HG03342 (cell line): Measurements from ENCODE around the gene ZCCHC3.
A peak's percentile ranks its signal among the peaks of the same experiment; 100 is the strongest.
"Not testable (repeated sequence)": the region's sequence is repeated elsewhere in the genome, so short reads cannot be mapped to it uniquely, and the experiment has no call there.

Experiments
- ATAC-seq: cut with Tn5 transposase; IDR thresholded peaks from one replicate; pipeline ENCODE4 v1.9.1; 2021; ENCODE audit warnings: mild to moderate bottlenecking, moderate library complexity; ENCODE audit not compliant: unreplicated experiment

The ZCCHC3 gene

DNA sequence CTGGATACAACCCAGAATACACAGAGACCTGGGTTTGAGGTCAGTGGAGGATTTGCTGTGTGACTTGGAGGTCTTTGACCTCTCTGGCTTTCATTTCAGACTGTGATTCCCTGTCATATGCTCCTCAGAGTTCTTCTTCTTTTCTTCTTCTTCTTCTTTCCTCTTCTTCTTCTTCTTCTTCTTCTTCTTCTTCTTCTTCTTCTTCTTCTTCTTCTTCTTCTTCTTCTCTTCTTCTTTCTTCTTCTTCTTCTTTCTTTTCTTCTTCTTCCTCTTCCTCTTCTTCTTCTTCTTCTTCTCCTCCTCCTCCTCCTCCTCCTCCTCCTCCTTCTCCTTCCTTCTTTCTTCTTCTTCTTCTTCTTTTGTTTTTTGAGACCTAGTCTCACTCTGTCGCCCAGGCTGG, 38.7 kb downstream of the ZCCHC3 start:
- not testable (repeated sequence) for ATAC-seq

DNA sequence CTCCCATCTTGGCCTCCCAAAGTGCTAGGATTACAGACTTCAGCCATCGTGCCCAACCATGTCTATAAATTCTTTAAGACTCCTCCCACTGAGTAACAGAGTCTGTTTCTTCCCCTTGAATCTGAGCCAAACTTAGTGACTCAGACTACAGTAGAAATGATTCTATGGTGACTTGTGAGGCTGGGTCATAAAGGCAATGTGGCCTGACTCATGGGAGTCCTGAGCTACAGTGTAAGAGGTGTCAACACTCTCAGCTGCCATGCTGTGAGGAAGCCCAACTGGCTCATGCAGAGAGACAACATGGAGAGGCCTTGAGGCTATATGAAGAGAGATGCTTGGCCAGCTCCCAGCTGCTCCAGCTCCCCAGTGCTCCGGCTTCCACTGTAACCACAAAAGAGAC, 44.3 kb downstream of the ZCCHC3 start:
- ATAC-seq: no peak

DNA sequence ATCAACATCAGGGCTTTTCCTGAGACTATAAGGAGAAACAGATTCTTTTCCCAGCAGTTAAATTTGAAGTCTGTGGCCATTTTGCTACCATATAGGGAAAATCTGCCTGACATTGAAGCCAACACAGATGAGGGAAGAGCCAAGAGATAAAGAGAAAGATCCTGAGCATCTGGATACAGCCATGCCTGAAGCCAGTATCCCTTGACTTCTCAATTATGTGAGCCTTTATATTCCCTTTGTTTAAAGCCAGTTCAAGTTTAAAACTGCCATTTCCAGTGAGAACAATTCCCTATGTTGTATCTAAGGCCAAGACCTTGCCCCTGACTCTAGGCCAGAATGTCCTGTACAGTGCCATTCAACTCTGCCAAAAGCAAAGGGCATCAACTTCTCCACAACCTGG, 45.7 kb downstream of the ZCCHC3 start:
- no peak for ATAC-seq

DNA sequence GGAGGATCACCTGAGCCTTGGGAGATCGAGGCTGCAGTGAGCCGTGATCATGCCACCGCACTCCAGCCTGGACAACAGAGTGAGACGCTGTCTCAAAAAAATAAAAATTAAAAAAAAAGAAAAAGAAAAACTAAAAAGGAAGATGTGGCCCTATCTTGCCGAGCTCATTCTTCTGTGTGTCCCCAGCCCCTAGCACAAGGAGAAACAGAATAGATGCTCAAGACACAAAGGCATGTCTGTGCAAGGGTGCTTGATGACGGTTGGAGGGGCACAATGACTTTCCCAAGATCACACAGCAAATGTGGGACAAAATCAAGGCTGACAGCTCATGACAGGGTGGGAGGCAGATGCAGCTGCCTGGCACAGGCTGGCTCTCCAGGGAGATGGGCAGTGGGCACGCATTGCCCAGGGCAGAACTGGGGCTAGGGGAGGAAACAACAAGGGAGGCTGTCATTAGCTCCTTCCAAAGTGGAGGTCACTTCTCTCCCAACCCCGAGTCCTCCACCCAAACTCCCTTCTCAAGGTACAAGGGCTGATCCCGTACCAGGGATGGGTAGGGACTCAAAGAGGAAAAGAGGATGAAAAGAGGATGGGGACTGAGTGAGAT, 48.8 kb downstream of the ZCCHC3 start:
- ATAC-seq: no peak

DNA sequence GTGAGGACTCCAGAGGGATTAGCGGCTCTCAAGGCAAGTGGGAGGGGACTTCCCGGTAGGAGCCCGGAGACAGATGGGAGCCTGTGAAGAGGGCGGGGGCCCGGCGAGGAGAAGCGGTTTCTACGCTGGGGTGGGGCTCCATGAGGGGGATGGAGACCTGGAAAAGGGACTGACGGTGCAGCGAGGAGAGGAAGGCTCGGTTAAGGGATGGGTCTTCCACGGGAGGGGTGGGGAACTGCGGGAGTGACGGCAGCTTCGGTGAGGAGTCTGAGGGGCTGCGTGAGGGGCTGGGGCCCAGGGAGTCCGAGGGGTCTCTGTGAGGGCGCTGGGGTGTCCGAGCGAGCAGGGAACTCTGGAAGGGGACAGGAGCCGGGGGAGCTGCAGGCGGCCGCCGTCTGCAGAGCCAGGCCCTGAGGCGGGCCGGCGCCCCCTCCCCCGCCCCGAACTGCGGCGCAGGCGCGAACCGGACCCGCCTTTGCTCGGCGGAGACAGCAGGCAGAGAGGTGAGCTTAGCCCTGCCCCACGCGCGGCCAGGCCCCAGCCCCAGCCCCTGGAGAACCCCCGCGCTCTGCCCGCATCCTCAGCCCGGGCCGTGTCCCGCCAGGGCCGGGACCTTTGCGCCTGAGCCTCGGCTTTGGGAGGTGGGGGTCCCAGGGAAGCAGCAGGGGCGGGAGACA, 49.4 kb downstream of the ZCCHC3 start, which contains the start of gene NRSN2:
Gene NRSN2 (plus strand): TSS at position 472 of the 677 bp plus-strand sequence. CDS start 2,533 bp downstream, outside the sequence.
- peak; percentile 34 for ATAC-seq

DNA sequence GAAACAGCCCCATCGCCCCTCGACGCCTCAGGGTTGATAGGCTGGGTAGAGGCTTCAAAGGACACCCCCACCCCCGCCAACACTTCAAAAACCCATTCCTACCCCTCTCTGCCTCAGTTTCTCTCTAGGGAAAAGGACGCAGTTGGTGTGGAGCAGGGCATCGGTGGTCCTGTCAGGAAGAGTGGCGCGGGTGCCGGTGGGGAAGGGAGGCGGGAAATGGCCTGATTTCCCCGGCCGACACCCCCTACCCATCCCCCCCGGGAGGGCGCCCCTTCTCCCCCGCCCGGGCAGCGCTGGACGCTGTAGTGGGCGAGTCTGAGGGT, 49.9 kb downstream of the ZCCHC3 start:
- ATAC-seq: no peak

DNA sequence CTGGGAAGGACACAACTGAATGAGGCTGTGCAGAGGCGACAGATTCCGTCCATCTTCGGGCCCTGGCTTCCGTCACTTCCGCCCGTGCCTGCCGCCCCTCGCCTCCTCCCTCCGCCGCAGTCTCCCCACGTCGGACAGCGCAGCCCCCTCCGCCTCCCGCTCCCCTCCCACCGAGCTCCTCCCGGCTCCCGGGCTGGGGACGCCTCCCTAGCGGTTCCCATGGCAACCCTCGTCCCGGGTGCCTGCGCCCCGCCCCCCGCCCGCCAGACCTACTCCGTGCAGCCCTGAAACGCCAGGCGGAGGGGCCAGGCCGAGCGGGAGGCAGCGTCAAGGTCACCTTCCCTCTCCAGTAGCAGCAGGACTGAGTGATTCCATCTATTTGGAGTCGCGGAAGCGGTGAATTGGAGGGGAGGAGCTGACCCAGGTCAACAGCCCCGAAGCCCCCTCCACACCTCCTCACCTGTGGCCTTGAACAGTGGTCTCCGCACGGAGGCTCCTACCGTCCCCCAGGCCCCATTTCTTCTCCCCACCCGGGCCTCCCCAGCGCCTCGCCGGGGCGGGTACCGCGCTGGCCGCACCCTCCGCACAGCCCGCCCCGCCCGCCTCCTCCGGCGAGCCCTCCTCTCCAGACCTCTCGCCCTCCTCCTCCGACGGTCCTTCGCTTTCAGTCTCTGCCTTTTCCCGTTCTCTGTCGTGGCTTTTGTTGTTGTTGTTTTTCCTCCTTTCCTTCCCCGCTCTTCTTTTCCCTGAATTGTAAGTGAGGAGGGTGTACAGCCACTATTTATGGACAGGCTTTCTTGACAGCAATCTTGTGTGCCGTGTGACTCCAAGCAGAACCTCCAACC, 50.5 kb downstream of the ZCCHC3 start:
- ATAC-seq: peak; percentile 69

DNA sequence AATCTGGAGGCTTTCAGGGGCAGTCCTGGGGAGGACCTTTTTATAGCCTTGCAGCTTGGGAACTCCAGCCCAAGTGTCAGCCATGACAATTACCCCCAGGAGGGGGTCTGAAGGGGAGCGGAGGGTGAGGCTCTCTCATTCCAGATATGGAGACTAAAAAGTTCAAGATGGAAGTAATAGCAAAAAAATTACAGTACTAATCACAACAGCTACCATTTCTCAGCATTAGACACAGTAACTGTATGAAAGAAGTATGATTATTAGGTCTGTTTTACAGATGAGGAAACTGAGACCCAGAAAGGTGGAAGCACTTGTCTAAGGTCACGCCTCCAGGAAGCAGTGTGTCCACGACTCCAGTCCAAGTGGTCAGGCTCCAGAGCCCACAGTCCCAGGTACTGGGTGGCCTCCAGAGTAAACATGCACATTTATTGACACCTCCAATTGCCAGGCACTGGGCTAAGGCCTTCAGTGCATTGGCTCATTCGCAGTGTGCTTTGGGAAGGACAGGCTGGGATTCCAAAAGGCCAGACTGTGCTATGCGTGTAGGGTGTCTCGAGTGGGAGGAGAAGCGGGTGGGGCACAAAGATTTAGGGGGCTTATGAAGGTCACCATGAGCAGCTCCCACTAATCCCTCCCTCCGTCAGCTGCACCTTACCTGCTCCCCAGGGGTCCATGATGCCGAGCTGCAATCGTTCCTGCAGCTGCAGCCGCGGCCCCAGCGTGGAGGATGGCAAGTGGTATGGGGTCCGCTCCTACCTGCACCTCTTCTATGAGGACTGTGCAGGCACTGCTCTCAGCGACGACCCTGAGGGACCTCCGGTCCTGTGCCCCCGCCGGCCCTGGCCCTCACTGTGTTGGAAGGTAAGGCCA, 51.8 kb downstream of the ZCCHC3 start:
- ATAC-seq: no peak
